ENCODE measurements around the gene ADGRB3. TPM values are rescaled to one million over a fixed set of nuclear protein-coding genes. Genes with fewer than 3 reads are reported as not detected.
"Not testable (repeated sequence)": the region's sequence is repeated elsewhere in the genome, so short reads cannot be mapped to it uniquely, and the experiment has no call there.

ADGRB3 gene
- total and polyA plus RNA-seq, 2 donors (not counting 3 experiments of a cell fraction or from before 2014, with no cell fraction given) = not detected

DNA sequence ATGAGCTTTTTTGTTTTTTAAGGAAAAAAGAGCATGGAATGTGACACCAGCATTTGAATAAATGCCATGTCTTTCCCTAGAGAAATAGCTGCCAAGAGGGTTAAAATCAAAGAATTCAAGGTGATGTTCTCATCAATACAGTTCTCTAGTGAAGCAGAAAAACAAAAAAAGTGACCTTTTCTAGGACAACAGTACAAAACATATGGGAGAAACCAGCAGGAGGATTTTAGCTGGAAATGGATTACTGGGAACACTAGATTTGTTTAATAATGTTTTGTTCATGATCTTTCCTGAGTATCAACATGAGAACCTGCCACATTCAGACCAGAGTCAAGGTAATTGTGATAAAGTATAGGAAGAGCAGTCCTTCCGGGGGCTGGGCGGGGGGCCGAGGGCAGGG, 789.5 kb downstream of the ADGRB3 start:
- no peaks in the 10 kb centered on the region for H3K27me3 ChIP-seq (ENCODE audit: control insufficient read depth in 2 of 2, insufficient read depth in 2 of 2, low read length in 2 of 2)
- H4K20me1 ChIP-seq (replicated peaks; ENCODE audit: control insufficient read depth, extremely low read depth, insufficient read depth, low read length) = no peaks in the 10 kb centered on the region
- H3K9ac ChIP-seq (replicated peaks; ENCODE audit: extremely low read depth, insufficient read depth, low read length) = no peak overlapping the region
- H3K4me1 ChIP-seq (ENCODE audit: control insufficient read depth, extremely low read depth, insufficient read depth, low read length) = no peaks in the 10 kb centered on the region
- no TSS peak for BruUV-seq (replicated peaks)
- DNase-seq (ENCODE audit: low read depth, low spot score) = no peak
- H3K4me2 ChIP-seq (ENCODE audit: insufficient read depth, low read length) = no peak overlapping the region
- H3K4me3 ChIP-seq (replicated peaks in 1 of 3; ENCODE audit: insufficient read depth in 1 of 3, low read depth in 1 of 3, low read length in 3 of 3) = no peak overlapping the region
- no peak for FAIRE-seq
- H3K79me2 ChIP-seq (ENCODE audit: control insufficient read depth, insufficient read depth, low read length) = no peaks in the 10 kb centered on the region
- CTCF ChIA-PET = no interaction called here
- no peaks in the 10 kb centered on the region for H3K9me3 ChIP-seq (replicated peaks; ENCODE audit: control insufficient read depth, insufficient read depth, low read length)
- POLR2A ChIA-PET = no interaction called here
- no peak overlapping the region for H3K27ac ChIP-seq (ENCODE audit: insufficient read depth, low read depth, low read length)
- intact Hi-C loops (cut with micrococcal nuclease) (no loop called here), dilution Hi-C loops (cut with MboI; ENCODE audit: extremely low pct_ligation_motif_present, low sequenced_read_pairs) (no loop called here)
- no peaks in the 10 kb centered on the region for H3K36me3 ChIP-seq (ENCODE audit: control insufficient read depth in 2 of 2, extremely low read depth in 1 of 2, insufficient read depth in 2 of 2, low read length in 2 of 2)
- no peaks in the 10 kb centered on the region for H3K9me1 ChIP-seq (replicated peaks; ENCODE audit: control insufficient read depth, extremely low read depth, insufficient read depth, low read length)
- no peak for TF ChIP-seq FOS (IDR thresholded peaks at IDR 0.05; ENCODE audit: borderline replicate concordance, insufficient read depth, low read length)
- TF ChIP-seq POLR2A (IDR thresholded peaks at IDR 0.05; ENCODE audit: low read depth, low read length) = no peak
- no peak for TF ChIP-seq POLR2AphosphoS5 (IDR thresholded peaks at IDR 0.05; ENCODE audit: insufficient read depth, low read depth, low read length)
- H2AFZ ChIP-seq (ENCODE audit: low read depth, low read length) = no peak overlapping the region

- no peak overlapping the region for H3K9ac ChIP-seq (replicated peaks; ENCODE audit: extremely low read depth, insufficient read depth, low read length)
Measured at GRCh38 chr6:69427882-69428281, 792.8 kb downstream of the ADGRB3 start.

DNA sequence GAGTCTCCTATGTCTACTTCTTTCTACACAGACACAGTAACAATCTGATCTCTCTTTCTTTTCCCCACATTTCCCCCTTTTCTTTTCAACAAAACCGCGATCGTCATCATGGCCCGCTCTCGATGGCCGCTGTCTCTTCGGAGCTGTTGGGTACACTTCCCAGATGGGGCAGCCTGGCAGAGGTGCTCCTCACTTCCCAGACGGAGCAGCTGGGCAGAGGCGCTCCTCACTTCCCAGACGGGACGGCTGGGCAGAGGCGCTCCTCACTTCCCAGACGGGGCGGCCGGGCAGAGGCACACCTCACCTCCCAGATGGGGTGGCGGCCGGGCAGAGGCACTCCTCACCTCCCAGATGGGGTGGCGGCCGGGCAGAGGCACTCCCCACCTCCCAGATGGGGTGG, 797.1 kb downstream of the ADGRB3 start:
- dilution Hi-C loops (cut with MboI; ENCODE audit: extremely low pct_ligation_motif_present, low sequenced_read_pairs); H3K9ac ChIP-seq (replicated peaks; ENCODE audit: extremely low read depth, insufficient read depth, low read length); BruUV-seq (replicated peaks); DNase-seq (ENCODE audit: low read depth, low spot score); H3K36me3 ChIP-seq (ENCODE audit: control insufficient read depth in 2 of 2, extremely low read depth in 1 of 2, insufficient read depth in 2 of 2, low read length in 2 of 2); H3K27ac ChIP-seq (ENCODE audit: insufficient read depth, low read depth, low read length); intact Hi-C loops (cut with micrococcal nuclease); H3K27me3 ChIP-seq (ENCODE audit: control insufficient read depth in 2 of 2, insufficient read depth in 2 of 2, low read length in 2 of 2); H3K9me3 ChIP-seq (replicated peaks; ENCODE audit: control insufficient read depth, insufficient read depth, low read length); CTCF ChIA-PET; H3K79me2 ChIP-seq (ENCODE audit: control insufficient read depth, insufficient read depth, low read length); POLR2A ChIA-PET; FAIRE-seq; H3K4me2 ChIP-seq (ENCODE audit: insufficient read depth, low read length); H3K4me3 ChIP-seq (replicated peaks in 1 of 3; ENCODE audit: insufficient read depth in 1 of 3, low read depth in 1 of 3, low read length in 3 of 3); H4K20me1 ChIP-seq (replicated peaks; ENCODE audit: control insufficient read depth, extremely low read depth, insufficient read depth, low read length); H2AFZ ChIP-seq (ENCODE audit: low read depth, low read length); H3K4me1 ChIP-seq (ENCODE audit: control insufficient read depth, extremely low read depth, insufficient read depth, low read length); H3K9me1 ChIP-seq (replicated peaks; ENCODE audit: control insufficient read depth, extremely low read depth, insufficient read depth, low read length): not testable (repeated sequence)

More at GRCh38 chr6:69427882-69428281, 792.8 kb downstream of the ADGRB3 start:
- ChIA-PET CTCF (no interaction called here), POLR2A (no interaction called here)
- no peak overlapping the region for H3K4me2 ChIP-seq (ENCODE audit: insufficient read depth, low read length)
- H3K27ac ChIP-seq (ENCODE audit: insufficient read depth, low read depth, low read length) = no peak overlapping the region
- H4K20me1 ChIP-seq (replicated peaks; ENCODE audit: control insufficient read depth, extremely low read depth, insufficient read depth, low read length) = no peaks in the 10 kb centered on the region
- H3K27me3 ChIP-seq (ENCODE audit: control insufficient read depth in 2 of 2, insufficient read depth in 2 of 2, low read length in 2 of 2) = no peaks in the 10 kb centered on the region
- H3K9me3 ChIP-seq (replicated peaks; ENCODE audit: control insufficient read depth, insufficient read depth, low read length) = peaks cover 2% of the 10 kb centered on the region
- H3K4me3 ChIP-seq (replicated peaks in 1 of 3; ENCODE audit: insufficient read depth in 1 of 3, low read depth in 1 of 3, low read length in 3 of 3) = no peak overlapping the region
- dilution Hi-C loops (cut with MboI; ENCODE audit: extremely low pct_ligation_motif_present, low sequenced_read_pairs) = no loop called here
- H3K9me1 ChIP-seq (replicated peaks; ENCODE audit: control insufficient read depth, extremely low read depth, insufficient read depth, low read length) = no peaks in the 10 kb centered on the region
- DNase-seq (ENCODE audit: low read depth, low spot score) (no peak), FAIRE-seq (no peak)
- intact Hi-C loops (cut with micrococcal nuclease) = no loop called here
- TF ChIP-seq POLR2AphosphoS5 (IDR thresholded peaks at IDR 0.05; ENCODE audit: insufficient read depth, low read depth, low read length) (no peak), POLR2A (IDR thresholded peaks at IDR 0.05; ENCODE audit: low read depth, low read length) (no peak), EZH2 (IDR thresholded peaks at IDR 0.05; ENCODE audit: borderline replicate concordance, low read depth, low read length, severe bottlenecking) (no peak), CTCF (IDR thresholded peaks at IDR 0.05; ENCODE audit: extremely low read depth in 1 of 2, insufficient read depth in 1 of 2, low read depth in 1 of 2, low read length in 2 of 2) (no peak), MAX (IDR thresholded peaks at IDR 0.05; ENCODE audit: insufficient read depth, insufficient read length) (no peak), MYC (IDR thresholded peaks at IDR 0.05; ENCODE audit: low read depth, low read length) (no peak)
- no peak overlapping the region for H2AFZ ChIP-seq (ENCODE audit: low read depth, low read length)
- no TSS peak for BruUV-seq (replicated peaks)
- H3K36me3 ChIP-seq (ENCODE audit: control insufficient read depth in 2 of 2, extremely low read depth in 1 of 2, insufficient read depth in 2 of 2, low read length in 2 of 2) = no peaks in the 10 kb centered on the region
- H3K79me2 ChIP-seq (ENCODE audit: control insufficient read depth, insufficient read depth, low read length) = no peaks in the 10 kb centered on the region
- H3K4me1 ChIP-seq (ENCODE audit: control insufficient read depth, extremely low read depth, insufficient read depth, low read length) = no peaks in the 10 kb centered on the region
